ENCODE measurements around the gene HPGD. TPM values are rescaled to one million over a fixed set of nuclear protein-coding genes. Genes with fewer than 3 reads are reported as not detected.

HPGD gene
- total RNA-seq, 1 donor: under 0.01 TPM

DNA sequence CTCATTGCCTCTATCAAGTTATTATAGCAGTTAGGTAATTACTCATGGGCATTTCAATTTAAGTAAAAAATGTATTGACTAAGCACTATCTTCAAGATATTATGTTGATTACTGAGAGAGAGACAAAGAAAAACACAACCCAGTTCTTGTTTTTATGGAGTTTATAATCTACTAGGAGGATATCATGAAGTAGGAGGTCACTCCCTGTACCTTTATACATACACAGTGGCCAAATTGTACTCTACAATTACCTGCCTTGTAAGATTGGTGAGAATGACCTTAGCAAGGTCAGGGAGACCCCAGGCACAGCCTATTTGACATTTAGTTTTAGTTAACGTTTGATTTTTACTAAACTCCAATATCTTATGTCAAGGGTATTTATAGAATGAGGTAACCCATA, 5.5 kb downstream of the HPGD start:
- peaks cover 5% of the 10 kb centered on the region for H3K27me3 ChIP-seq (ENCODE audit: insufficient read depth, low read length)
- no peak for DNase-seq (ENCODE audit: insufficient read length, low spot score, missing footprints)
- TF ChIP-seq, protein P1, sequence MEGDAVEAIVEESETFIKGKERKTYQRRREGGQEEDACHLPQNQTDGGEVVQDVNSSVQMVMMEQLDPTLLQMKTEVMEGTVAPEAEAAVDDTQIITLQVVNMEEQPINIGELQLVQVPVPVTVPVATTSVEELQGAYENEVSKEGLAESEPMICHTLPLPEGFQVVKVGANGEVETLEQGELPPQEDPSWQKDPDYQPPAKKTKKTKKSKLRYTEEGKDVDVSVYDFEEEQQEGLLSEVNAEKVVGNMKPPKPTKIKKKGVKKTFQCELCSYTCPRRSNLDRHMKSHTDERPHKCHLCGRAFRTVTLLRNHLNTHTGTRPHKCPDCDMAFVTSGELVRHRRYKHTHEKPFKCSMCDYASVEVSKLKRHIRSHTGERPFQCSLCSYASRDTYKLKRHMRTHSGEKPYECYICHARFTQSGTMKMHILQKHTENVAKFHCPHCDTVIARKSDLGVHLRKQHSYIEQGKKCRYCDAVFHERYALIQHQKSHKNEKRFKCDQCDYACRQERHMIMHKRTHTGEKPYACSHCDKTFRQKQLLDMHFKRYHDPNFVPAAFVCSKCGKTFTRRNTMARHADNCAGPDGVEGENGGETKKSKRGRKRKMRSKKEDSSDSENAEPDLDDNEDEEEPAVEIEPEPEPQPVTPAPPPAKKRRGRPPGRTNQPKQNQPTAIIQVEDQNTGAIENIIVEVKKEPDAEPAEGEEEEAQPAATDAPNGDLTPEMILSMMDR (IDR thresholded peaks at IDR 0.05; ENCODE audit: extremely low read depth, low read depth, low read length): no peak
- H3K9me3 ChIP-seq (ENCODE audit: low read depth, low read length): no peaks in the 10 kb centered on the region
- no peak overlapping the region for H3K4me3 ChIP-seq (ENCODE audit: insufficient read depth, low read length)
- H2AFZ ChIP-seq (ENCODE audit: low read length): no peak overlapping the region
- H4K20me1 ChIP-seq (ENCODE audit: insufficient read depth, low read length): no peaks in the 10 kb centered on the region
- H3K79me2 ChIP-seq (ENCODE audit: insufficient read depth, low read length): no peaks in the 10 kb centered on the region
- no peak overlapping the region for H3K4me2 ChIP-seq (ENCODE audit: insufficient read depth, low read length)
- no peak overlapping the region for H3K27ac ChIP-seq (ENCODE audit: low read depth, low read length)
- H3K36me3 ChIP-seq (ENCODE audit: insufficient read depth, low read length): no peaks in the 10 kb centered on the region
- peaks cover under 1% of the 10 kb centered on the region for H3K4me1 ChIP-seq (ENCODE audit: insufficient read depth, low read length)

- no peak overlapping the region for H2AFZ ChIP-seq (ENCODE audit: low read length)
- no peaks in the 10 kb centered on the region for H3K79me2 ChIP-seq (ENCODE audit: insufficient read depth, low read length)
- H3K27ac ChIP-seq (ENCODE audit: low read depth, low read length): no peak overlapping the region
- H3K4me2 ChIP-seq (ENCODE audit: insufficient read depth, low read length): no peak overlapping the region
- H3K4me1 ChIP-seq (ENCODE audit: insufficient read depth, low read length): no peaks in the 10 kb centered on the region
- H3K36me3 ChIP-seq (ENCODE audit: insufficient read depth, low read length): no peaks in the 10 kb centered on the region
- H3K4me3 ChIP-seq (ENCODE audit: insufficient read depth, low read length): no peak overlapping the region
- peaks cover 1% of the 10 kb centered on the region for H3K27me3 ChIP-seq (ENCODE audit: insufficient read depth, low read length)
- DNase-seq (ENCODE audit: insufficient read length, low spot score, missing footprints): no peak
- TF ChIP-seq, protein P1 (IDR thresholded peaks at IDR 0.05; ENCODE audit: extremely low read depth, low read depth, low read length): no peak
- H3K9me3 ChIP-seq (ENCODE audit: low read depth, low read length): no peaks in the 10 kb centered on the region
- H4K20me1 ChIP-seq (ENCODE audit: insufficient read depth, low read length): no peaks in the 10 kb centered on the region
Measured at GRCh38 chr4:174516345-174516744, 5.9 kb downstream of the HPGD start.

GRCh38 chr4:174512745-174513144, 9.5 kb downstream of the HPGD start:
- H4K20me1 ChIP-seq (ENCODE audit: insufficient read depth, low read length): no peaks in the 10 kb centered on the region
- H3K4me2 ChIP-seq (ENCODE audit: insufficient read depth, low read length): no peak overlapping the region
- no peaks in the 10 kb centered on the region for H3K9me3 ChIP-seq (ENCODE audit: low read depth, low read length)
- no peak for DNase-seq (ENCODE audit: insufficient read length, low spot score, missing footprints)
- H3K79me2 ChIP-seq (ENCODE audit: insufficient read depth, low read length): no peaks in the 10 kb centered on the region
- H2AFZ ChIP-seq (ENCODE audit: low read length): no peak overlapping the region
- H3K36me3 ChIP-seq (ENCODE audit: insufficient read depth, low read length): no peaks in the 10 kb centered on the region
- no peak overlapping the region for H3K4me3 ChIP-seq (ENCODE audit: insufficient read depth, low read length)
- H3K27ac ChIP-seq (ENCODE audit: low read depth, low read length): no peak overlapping the region
- no peaks in the 10 kb centered on the region for H3K27me3 ChIP-seq (ENCODE audit: insufficient read depth, low read length)
- TF ChIP-seq, protein P1 (IDR thresholded peaks at IDR 0.05; ENCODE audit: extremely low read depth, low read depth, low read length): no peak
- no peaks in the 10 kb centered on the region for H3K4me1 ChIP-seq (ENCODE audit: insufficient read depth, low read length)

- no peak for DNase-seq (ENCODE audit: insufficient read length, low spot score, missing footprints)
Measured at GRCh38 chr4:174505892-174506291, 16.4 kb downstream of the HPGD start.

More at GRCh38 chr4:174505892-174506291, 16.4 kb downstream of the HPGD start:
- Histone ChIP-seq H3K4me3 (ENCODE audit: insufficient read depth, low read length) (no peak overlapping the region), H3K27me3 (ENCODE audit: insufficient read depth, low read length) (no peaks in the 10 kb centered on the region), H4K20me1 (ENCODE audit: insufficient read depth, low read length) (no peaks in the 10 kb centered on the region), H3K27ac (ENCODE audit: low read depth, low read length) (no peak overlapping the region), H2AFZ (ENCODE audit: low read length) (no peak overlapping the region), H3K4me2 (ENCODE audit: insufficient read depth, low read length) (no peak overlapping the region), H3K36me3 (ENCODE audit: insufficient read depth, low read length) (no peaks in the 10 kb centered on the region), H3K79me2 (ENCODE audit: insufficient read depth, low read length) (no peaks in the 10 kb centered on the region), H3K4me1 (ENCODE audit: insufficient read depth, low read length) (no peaks in the 10 kb centered on the region), H3K9me3 (ENCODE audit: low read depth, low read length) (no peaks in the 10 kb centered on the region)
- TF ChIP-seq, protein P1 (IDR thresholded peaks at IDR 0.05; ENCODE audit: extremely low read depth, low read depth, low read length): no peak
